Activated T-cell treated with anti-CD3 and anti-CD28 coated beads, Interleukin-2, amount 50 U/mL, for 24 hours (primary cell): ENCODE data around the gene RAB3IP.
A peak's percentile ranks its signal among the peaks of the same experiment; 100 is the strongest.

ENCODE experiments used
- DNase-seq: peaks from one replicate; pipeline ENCODE4 v3.0.0-alpha.2; 2020
- H3K27ac Mint-ChIP-seq: 2 replicates; pipeline ENCODE4 v1.8.0; 2020; ENCODE audit warnings: mild to moderate bottlenecking, mixed read lengths
- H3K27me3 Mint-ChIP-seq: 2 replicates; pipeline ENCODE4 v1.8.0; 2020; ENCODE audit warnings: mixed read lengths
- H3K36me3 Mint-ChIP-seq: 2 replicates; pipeline ENCODE4 v1.8.0; 2020; ENCODE audit warnings: low read depth, mixed read lengths
- H3K4me1 Mint-ChIP-seq: 2 replicates; pipeline ENCODE4 v1.8.0; 2020; ENCODE audit warnings: low read depth, mixed read lengths
- H3K4me3 Mint-ChIP-seq: 2 replicates; pipeline ENCODE4 v1.8.0; 2020; ENCODE audit warnings: mild to moderate bottlenecking, moderate library complexity, mixed read lengths
- H3K9me3 Mint-ChIP-seq: 2 replicates; pipeline ENCODE4 v1.8.0; 2020; ENCODE audit warnings: mixed read lengths

The RAB3IP gene, protein sequence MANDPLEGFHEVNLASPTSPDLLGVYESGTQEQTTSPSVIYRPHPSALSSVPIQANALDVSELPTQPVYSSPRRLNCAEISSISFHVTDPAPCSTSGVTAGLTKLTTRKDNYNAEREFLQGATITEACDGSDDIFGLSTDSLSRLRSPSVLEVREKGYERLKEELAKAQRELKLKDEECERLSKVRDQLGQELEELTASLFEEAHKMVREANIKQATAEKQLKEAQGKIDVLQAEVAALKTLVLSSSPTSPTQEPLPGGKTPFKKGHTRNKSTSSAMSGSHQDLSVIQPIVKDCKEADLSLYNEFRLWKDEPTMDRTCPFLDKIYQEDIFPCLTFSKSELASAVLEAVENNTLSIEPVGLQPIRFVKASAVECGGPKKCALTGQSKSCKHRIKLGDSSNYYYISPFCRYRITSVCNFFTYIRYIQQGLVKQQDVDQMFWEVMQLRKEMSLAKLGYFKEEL

DNA sequence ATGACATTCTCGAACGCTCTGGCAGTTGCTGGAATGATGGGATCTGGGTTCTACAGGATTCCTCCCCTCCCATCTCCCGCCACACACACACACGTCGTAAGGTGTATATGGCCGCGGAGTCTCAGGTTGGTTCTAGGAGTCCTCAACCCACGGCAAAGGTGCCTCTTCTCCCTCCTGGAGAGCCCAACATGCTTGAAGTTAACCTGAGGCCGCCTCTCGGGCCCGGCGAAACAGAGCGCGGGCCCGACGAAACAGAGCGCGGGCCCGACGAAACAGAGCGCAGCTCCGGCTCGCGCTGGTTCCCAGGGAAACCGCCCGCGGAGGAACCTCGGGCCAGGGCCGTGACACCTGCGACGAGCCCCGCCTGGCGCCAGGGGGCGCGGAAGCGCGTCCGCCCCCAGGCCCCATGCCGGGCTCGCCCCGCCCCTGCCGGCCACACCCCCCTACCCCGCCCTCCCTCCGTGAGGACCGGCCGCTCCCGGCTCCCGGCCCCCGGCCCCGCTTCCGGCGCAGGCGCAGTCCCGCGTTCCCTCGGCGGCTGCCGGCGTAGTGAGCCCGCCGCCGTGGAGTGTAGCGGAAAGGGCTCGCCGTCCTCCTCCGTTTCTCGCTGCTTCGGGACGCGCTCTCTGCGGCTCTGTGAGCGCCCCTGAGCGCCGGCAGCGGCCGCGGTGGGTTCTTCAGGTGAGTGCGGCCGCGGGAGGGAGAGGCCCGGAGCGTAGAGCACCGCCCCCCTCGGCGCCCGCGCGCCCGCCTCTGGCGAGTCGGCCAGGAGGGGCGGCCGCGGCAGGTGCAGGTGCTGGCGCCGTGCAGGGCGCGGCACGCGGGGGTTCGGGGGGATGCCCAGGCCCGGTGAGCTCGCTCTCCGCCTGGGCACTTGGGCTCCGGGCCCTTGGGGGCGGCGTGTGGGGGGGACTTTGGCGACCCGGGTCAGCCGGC is at the start of gene RAB3IP:
Gene RAB3IP (plus strand): TSS at position 510 of the 936 bp plus-strand sequence. CDS start 16,549 bp downstream, outside the sequence.
- peak within 1 kb of the TSS; percentile 81 for H3K4me3 Mint-ChIP-seq
- no peaks in the 10 kb centered on the region for H3K9me3 Mint-ChIP-seq
- H3K27me3 Mint-ChIP-seq, result peaks cover 10% of the 10 kb centered on the region
- H3K27ac Mint-ChIP-seq, result peak within 1 kb of the TSS; percentile 87
- peak; percentile 96 for DNase-seq
- H3K36me3 Mint-ChIP-seq, result peaks cover 5% of the 10 kb centered on the region
- peaks cover 27% of the 10 kb centered on the region for H3K4me1 Mint-ChIP-seq

DNA sequence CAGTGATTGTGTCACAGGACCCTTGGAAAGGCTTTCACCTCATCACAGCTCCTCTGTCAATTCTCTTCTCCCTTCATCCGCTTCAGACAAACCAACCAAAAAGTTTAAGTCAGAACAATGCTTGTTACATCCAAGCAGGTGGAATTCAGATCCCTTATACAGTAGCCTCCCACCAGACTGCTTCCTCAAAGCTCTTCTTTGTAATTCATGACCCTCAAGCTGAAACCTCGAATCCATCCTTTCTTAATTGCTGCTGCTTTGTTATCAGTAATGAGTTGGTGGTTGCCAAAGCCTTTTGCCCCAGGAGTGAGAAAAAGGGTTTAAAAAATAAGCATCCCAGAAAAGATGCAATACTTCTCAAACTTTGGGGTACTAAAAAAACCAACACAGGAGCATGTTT is 49.0 kb upstream of the RAB3IP start:
- Mint-ChIP-seq H3K36me3 (no peaks in the 10 kb centered on the region), H3K4me3 (no peak overlapping the region), H3K27me3 (peaks cover 10% of the 10 kb centered on the region), H3K27ac (no peak overlapping the region), H3K4me1 (peaks cover 15% of the 10 kb centered on the region), H3K9me3 (no peaks in the 10 kb centered on the region)
- no peak for DNase-seq

DNA sequence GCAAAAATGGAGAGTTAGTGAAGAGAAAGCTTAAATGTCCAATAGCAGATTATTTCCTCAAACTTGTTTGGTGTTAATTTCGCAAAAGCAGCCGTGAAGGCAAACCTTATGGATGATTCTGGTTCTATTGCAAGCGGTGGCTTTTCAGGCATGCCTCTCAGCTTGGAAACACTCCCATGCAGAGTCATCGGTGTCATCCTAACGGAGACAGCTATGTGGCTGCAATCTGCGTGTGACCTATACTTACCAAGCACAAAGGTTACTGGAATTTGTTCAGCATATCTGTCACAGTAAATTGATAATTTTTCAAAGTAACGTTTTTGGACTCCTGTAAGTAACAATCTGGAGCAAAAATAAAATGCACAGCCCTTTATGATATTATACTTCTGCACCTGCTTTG is 44.5 kb upstream of the RAB3IP start:
- H3K9me3 Mint-ChIP-seq, result no peaks in the 10 kb centered on the region
- H3K27ac Mint-ChIP-seq, result no peak overlapping the region
- H3K4me1 Mint-ChIP-seq, result peaks cover 7% of the 10 kb centered on the region
- no peak for DNase-seq
- no peaks in the 10 kb centered on the region for H3K36me3 Mint-ChIP-seq
- H3K4me3 Mint-ChIP-seq, result no peak overlapping the region
- H3K27me3 Mint-ChIP-seq, result no peaks in the 10 kb centered on the region

DNA sequence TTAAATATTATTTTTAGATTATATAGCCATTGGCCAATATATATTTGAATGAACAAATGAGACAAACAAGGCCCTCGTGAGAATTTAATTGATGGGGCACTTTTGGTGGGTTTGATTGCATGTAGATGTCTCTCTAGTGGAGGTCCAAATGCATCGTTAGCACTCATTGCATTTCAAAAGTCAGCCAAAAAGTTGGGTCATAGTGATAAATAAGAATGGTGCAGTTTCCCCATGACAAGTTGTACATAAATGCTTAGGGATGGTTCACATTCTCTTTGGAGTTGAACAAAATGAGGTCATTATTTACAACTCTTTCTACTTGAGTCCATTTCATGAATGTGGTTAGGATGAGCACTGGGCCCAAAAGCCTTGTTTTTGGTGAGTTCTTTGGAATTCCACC is 40.6 kb upstream of the RAB3IP start:
- Mint-ChIP-seq H3K4me1 (no peaks in the 10 kb centered on the region), H3K9me3 (no peaks in the 10 kb centered on the region), H3K27me3 (peaks cover 5% of the 10 kb centered on the region), H3K27ac (no peak overlapping the region), H3K36me3 (no peaks in the 10 kb centered on the region), H3K4me3 (no peak overlapping the region)
- no peak for DNase-seq

DNA sequence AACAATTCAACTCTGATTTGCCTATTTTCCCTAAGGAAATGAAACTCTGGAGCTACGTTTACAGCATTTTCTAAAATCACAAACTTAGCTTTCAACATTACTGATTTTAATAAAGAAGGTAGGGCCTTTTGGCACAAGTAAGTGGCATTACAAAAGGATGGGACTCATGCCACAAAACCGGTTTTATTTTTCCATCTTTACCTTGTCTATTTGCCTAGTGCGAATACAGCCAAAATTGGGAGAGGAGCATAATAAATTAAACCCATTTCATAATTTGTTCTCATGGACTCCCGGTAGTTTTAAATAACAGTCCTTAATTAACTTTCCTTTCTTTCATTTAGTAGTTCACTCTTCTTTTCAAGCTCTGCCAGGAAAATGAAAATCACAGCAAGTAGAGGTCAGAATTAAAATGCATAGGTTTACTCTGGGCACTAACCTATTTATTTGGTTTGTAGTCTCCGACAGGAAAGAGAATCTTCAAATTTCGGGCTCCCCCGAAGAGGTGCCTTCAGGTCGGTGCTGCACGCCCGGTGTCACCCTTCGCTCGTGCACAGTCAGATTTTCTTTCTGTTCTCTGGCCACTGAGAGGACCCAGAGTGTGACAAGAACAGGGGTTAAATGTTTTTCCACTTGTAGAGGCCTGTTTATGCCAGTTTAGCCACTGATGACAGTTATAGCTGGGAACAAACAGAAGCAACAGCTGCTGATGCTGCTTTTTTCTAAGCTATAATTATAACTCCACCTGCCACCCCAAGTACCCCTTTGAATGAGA is 39.7 kb upstream of the RAB3IP start, which contains the start of gene BEST3:
Gene BEST3 (minus strand): TSS at position 535 of the 772 bp plus-strand sequence. CDS start 1,505 bp downstream, outside the sequence.
- H3K4me1 Mint-ChIP-seq, result no peaks in the 10 kb centered on the region
- peaks cover 5% of the 10 kb centered on the region for H3K27me3 Mint-ChIP-seq
- H3K27ac Mint-ChIP-seq, result no peak within 1 kb of the TSS
- no peak for DNase-seq
- no peak within 1 kb of the TSS for H3K4me3 Mint-ChIP-seq
- H3K36me3 Mint-ChIP-seq, result no peaks in the 10 kb centered on the region
- no peaks in the 10 kb centered on the region for H3K9me3 Mint-ChIP-seq

DNA sequence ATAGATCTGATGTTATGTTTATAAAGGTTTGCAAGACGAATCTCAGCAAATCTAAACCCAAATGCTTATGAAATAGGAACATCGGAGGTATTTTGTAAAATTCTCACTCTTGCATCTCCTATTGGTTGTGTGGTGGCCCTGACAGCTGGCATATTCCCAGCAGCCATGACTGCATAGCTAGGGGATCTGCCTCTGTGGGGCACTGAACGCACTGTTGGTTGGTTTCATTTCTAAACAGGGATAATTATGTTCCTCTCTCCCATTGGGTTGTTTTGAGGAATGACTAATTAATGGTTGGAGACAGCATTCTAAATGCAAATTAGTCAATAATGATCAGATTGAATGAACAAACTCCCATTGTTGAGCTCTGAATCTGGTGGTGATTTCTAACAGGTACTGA is 36.8 kb upstream of the RAB3IP start:
- H3K27me3 Mint-ChIP-seq, result peaks cover 14% of the 10 kb centered on the region
- no peaks in the 10 kb centered on the region for H3K36me3 Mint-ChIP-seq
- no peak overlapping the region for H3K4me3 Mint-ChIP-seq
- no peak for DNase-seq
- H3K27ac Mint-ChIP-seq, result no peak overlapping the region
- H3K4me1 Mint-ChIP-seq, result no peaks in the 10 kb centered on the region
- no peaks in the 10 kb centered on the region for H3K9me3 Mint-ChIP-seq

DNA sequence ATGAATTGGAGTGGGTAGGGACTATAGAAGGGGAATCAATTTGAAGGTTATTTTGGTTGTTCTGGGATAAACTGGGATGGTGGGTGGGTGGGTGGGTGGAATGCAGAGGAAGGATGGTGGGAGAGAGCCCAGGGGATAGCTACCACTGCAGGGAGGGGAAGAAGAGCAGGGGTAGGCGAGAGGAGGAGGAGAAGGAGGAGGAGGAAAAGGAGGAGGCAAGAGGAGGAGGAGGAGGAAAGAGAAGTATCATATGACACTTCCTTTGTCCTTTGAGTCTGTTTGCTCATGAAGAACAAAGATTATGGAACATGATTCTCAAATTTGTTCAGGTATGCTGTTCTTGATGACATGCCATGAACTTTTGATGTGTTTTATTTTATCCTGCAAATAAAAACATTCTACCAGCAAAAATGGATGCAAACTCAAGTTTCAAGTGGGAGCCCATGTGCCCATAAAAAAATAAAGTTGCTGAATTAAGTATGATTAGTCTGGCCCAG is 35.5 kb upstream of the RAB3IP start:
- DNase-seq, result no peak
- no peaks in the 10 kb centered on the region for H3K4me1 Mint-ChIP-seq
- no peaks in the 10 kb centered on the region for H3K9me3 Mint-ChIP-seq
- H3K4me3 Mint-ChIP-seq, result no peak overlapping the region
- H3K27me3 Mint-ChIP-seq, result peaks cover 22% of the 10 kb centered on the region
- no peak overlapping the region for H3K27ac Mint-ChIP-seq
- H3K36me3 Mint-ChIP-seq, result no peaks in the 10 kb centered on the region

DNA sequence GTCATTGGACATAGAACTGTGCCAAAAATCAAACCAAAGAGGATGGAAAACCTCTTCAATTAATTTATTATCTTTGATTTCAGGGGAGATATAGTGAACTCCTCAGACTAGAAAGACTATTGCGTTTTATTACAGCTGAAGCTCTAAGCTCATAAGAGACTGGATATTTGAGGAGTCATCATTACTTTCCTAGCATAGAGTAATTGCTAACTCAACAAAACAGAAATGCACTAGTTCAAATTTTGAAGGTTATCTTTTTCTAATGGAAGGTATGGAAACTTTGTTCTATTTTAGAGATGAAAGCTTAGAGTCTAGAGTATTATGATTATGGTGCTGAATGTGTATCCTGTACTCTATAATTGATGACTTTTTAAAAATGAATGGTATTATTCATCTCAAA is 34.3 kb upstream of the RAB3IP start:
- DNase-seq, result no peak
- no peaks in the 10 kb centered on the region for H3K36me3 Mint-ChIP-seq
- no peak overlapping the region for H3K27ac Mint-ChIP-seq
- H3K9me3 Mint-ChIP-seq, result peaks cover 2% of the 10 kb centered on the region
- H3K4me3 Mint-ChIP-seq, result no peak overlapping the region
- no peaks in the 10 kb centered on the region for H3K4me1 Mint-ChIP-seq
- H3K27me3 Mint-ChIP-seq, result peaks cover 32% of the 10 kb centered on the region

DNA sequence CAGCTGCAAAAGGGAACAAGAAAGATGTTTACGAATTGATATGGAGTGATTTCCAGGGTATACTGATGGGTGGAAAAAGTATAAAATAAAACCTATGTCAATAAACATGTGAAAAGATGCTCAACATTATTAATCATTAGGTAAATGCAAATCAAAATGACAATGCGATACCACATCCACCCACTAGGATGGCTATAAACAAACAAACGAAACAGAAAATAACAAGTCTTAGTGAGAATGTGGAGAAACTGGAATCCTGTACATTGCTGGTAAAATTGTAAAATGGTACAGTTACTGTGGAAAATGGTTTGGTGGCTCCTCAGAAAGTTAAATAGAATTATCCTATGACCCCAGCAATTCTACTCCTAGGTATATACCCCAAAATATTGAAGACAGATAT is 30.0 kb upstream of the RAB3IP start:
- no peaks in the 10 kb centered on the region for H3K36me3 Mint-ChIP-seq
- H3K27ac Mint-ChIP-seq, result no peak overlapping the region
- DNase-seq, result no peak
- H3K4me1 Mint-ChIP-seq, result no peaks in the 10 kb centered on the region
- H3K4me3 Mint-ChIP-seq, result no peak overlapping the region
- H3K27me3 Mint-ChIP-seq, result peaks cover 27% of the 10 kb centered on the region
- peaks cover 2% of the 10 kb centered on the region for H3K9me3 Mint-ChIP-seq

DNA sequence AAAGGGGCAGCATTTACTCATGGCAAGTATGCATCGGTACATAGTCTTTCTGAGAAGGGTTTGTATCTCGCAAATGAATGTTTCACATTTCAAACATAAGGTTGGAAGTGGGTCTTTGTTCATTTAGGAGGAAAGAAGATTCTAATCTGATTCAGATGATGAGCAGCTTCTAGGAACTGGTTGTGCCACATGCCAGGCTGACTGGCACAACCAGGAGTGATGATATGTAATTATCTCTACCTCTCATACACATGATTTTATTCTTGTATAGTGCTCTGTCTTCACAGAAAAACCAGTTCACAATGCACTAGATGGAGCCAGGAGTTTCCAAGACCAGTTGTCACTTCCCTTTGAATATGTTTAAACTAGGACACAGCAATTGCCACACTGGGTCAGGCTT is 25.8 kb upstream of the RAB3IP start:
- no peak for DNase-seq
- Mint-ChIP-seq H3K4me3 (no peak overlapping the region), H3K27me3 (peaks cover 15% of the 10 kb centered on the region), H3K36me3 (no peaks in the 10 kb centered on the region), H3K9me3 (peaks cover 2% of the 10 kb centered on the region), H3K27ac (no peak overlapping the region), H3K4me1 (no peaks in the 10 kb centered on the region)

DNA sequence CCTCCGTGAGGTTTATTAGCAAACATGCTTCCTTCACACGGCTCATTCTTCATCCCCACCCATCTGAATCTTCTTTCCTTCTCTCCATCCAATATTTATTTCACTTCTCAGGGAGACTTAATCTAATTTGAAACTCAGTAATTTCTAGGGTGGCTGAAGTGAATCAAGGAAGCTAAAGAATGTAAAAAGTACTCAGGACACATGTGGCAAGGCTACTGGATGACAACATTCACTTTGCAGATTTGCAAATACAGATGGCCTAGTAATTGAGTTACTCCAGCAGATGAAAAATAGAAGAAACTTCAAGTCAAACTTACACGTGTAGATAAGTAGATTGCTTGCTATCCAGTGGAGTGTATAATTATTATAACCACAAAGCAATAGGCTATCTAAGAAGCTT is 24.1 kb upstream of the RAB3IP start:
- no peaks in the 10 kb centered on the region for H3K36me3 Mint-ChIP-seq
- peaks cover 5% of the 10 kb centered on the region for H3K27me3 Mint-ChIP-seq
- H3K4me1 Mint-ChIP-seq, result no peaks in the 10 kb centered on the region
- no peaks in the 10 kb centered on the region for H3K9me3 Mint-ChIP-seq
- H3K4me3 Mint-ChIP-seq, result no peak overlapping the region
- H3K27ac Mint-ChIP-seq, result no peak overlapping the region
- no peak for DNase-seq

DNA sequence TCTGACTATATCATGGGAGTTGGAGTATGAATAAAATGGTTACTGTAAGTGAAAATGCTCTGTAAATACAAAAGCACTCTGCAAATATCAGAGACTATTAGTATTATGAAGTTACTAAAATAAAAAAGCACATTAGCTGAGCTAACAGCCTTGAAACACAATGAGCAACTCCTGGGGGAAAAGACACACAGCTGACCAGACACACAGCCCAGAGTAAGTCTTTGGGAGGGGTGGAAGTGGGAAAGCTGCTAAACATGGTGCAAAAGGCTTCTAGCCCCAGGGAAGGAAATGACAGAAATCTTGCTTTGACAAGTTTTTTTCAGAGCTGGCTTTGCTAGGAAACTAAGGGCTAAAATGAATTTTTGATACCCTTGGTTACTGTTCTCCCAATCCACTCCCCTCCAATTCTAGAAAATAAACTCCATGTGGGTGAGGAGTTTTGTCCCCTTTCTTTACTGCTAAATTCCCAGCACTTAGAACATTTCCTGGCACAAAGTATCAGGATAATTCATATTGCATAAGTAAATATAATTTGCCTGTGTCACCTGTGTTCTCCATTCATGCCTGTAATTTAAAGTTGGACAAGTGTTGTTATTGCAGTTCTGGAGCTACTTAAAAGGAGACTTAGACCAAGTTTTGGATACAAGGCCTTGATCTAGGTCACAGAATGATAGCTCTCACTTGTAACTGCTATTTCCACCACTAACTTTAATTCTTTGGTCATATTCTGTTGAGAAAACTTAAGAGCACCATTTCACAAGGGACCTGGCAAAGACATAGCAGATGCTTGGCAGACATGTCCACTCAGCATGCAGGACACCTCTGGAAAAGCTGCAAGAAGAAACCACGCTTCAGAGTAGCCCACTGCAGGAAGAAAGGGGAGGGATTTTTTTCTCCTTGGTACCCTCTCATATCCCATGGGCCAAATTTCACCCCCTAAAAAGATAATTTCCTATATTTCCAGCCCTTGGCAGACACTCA is 19.0 kb upstream of the RAB3IP start:
- no peak overlapping the region for H3K4me3 Mint-ChIP-seq
- H3K36me3 Mint-ChIP-seq, result no peaks in the 10 kb centered on the region
- no peaks in the 10 kb centered on the region for H3K4me1 Mint-ChIP-seq
- H3K27me3 Mint-ChIP-seq, result peaks cover 18% of the 10 kb centered on the region
- no peaks in the 10 kb centered on the region for H3K9me3 Mint-ChIP-seq
- H3K27ac Mint-ChIP-seq, result no peak overlapping the region
- DNase-seq, result no peak

DNA sequence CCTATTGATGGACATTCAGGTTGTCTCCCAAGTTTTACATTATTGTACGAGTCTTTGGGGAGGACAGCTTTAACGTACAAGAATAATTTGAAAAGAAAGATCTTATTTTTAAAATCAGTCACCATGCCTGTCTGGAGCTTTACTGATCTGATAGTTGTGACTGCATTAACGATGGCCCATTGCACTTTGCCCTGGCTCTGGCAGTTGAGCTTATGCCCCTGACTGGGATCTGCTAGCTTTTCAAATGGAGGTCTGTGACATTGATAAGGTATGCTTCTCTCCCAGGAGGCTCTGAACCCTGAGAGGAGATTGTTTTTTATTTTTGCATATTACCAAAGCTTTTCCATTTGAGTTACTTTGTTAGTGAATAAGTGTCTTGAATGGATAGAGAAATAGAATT is 17.9 kb upstream of the RAB3IP start:
- H3K27ac Mint-ChIP-seq, result no peak overlapping the region
- no peak for DNase-seq
- H3K9me3 Mint-ChIP-seq, result no peaks in the 10 kb centered on the region
- H3K27me3 Mint-ChIP-seq, result peaks cover 20% of the 10 kb centered on the region
- H3K4me3 Mint-ChIP-seq, result no peak overlapping the region
- H3K4me1 Mint-ChIP-seq, result no peaks in the 10 kb centered on the region
- H3K36me3 Mint-ChIP-seq, result no peaks in the 10 kb centered on the region
